CD4-positive, alpha-beta memory T cell (primary cell): ENCODE measurements around the gene TIGD4. TPM values are rescaled to one million over a fixed set of nuclear protein-coding genes. Genes with fewer than 3 reads are reported as not detected.
"Not testable (repeated sequence)": the region's sequence is repeated elsewhere in the genome, so short reads cannot be mapped to it uniquely, and the experiment has no call there.

Experiments
- CTCF ChIA-PET: fragments of 350-600 bp; sonication (Branson Sonifier 250); formaldehyde crosslinking; loops from one replicate; lab custom pipeline; 2021; ENCODE audit warnings: inconsistent platforms; ENCODE audit not compliant: partially characterized antibody; lab: Charles Lee
- POLR2A ChIA-PET: fragments of 350-600 bp; sonication (Branson Sonifier 250); formaldehyde crosslinking; loops from one replicate; lab custom pipeline; 2021; ENCODE audit not compliant: partially characterized antibody; lab: Charles Lee
- DNase-seq, 5 donors: peaks; one replicate each; pipeline versions ENCODE4 v3.0.0 to v3.0.0-alpha.2; 2020 to 2022; ENCODE audit warnings: mixed read lengths in 1 of 5
- H3K27ac ChIP-seq: one replicate; pipeline ENCODE4 v1.7.0; 2013; ENCODE audit warnings: low read depth, low read length
- H3K27me3 ChIP-seq: 2 replicates; pipeline ENCODE4 v1.7.0; 2013; ENCODE audit warnings: mild to moderate bottlenecking, low read length, moderate library complexity; ENCODE audit not compliant: insufficient read depth
- H3K36me3 ChIP-seq: 2 replicates; pipeline ENCODE4 v1.7.0; 2013; ENCODE audit warnings: mild to moderate bottlenecking, low read length, moderate library complexity; ENCODE audit not compliant: insufficient read depth
- H3K4me1 ChIP-seq: 2 replicates; pipeline ENCODE4 v1.7.0; 2013; ENCODE audit warnings: mild to moderate bottlenecking, low read length, moderate library complexity; ENCODE audit not compliant: insufficient read depth
- H3K4me3 ChIP-seq, 2 donors: one replicate each; pipeline ENCODE4 v1.7.0; 2013; ENCODE audit warnings: low read length in 2 of 2, mild to moderate bottlenecking in 1 of 2
- H3K9me3 ChIP-seq, 2 donors: one replicate each; pipeline ENCODE4 v1.7.0; 2013; ENCODE audit warnings: low read length in 2 of 2, control low read depth in 1 of 2; ENCODE audit not compliant: control insufficient read depth in 1 of 2
- H3K27ac Mint-ChIP-seq, 7 donors: one replicate each; pipeline ENCODE4 v1.8.0; 2020 to 2021; ENCODE audit warnings: mixed read lengths in 7 of 7, mild to moderate bottlenecking in 6 of 7, inconsistent platforms in 3 of 7, moderate library complexity in 3 of 7
- H3K27me3 Mint-ChIP-seq, 2 donors: one replicate each; pipeline ENCODE4 v1.8.0; 2020 to 2021; ENCODE audit warnings: mixed read lengths in 2 of 2
- H3K36me3 Mint-ChIP-seq, 2 donors: one replicate each; pipeline ENCODE4 v1.8.0; 2020 to 2021; ENCODE audit warnings: mixed read lengths in 2 of 2, inconsistent platforms in 1 of 2, mild to moderate bottlenecking in 1 of 2
- H3K4me1 Mint-ChIP-seq, 4 donors: one replicate each; pipeline ENCODE4 v1.8.0; 2020 to 2021; ENCODE audit warnings: mixed read lengths in 4 of 4, mild to moderate bottlenecking in 1 of 4
- H3K4me3 Mint-ChIP-seq, 8 donors: one replicate each; pipeline ENCODE4 v1.8.0; 2020 to 2021; ENCODE audit warnings: mixed read lengths in 8 of 8, mild to moderate bottlenecking in 7 of 8, moderate library complexity in 6 of 8, inconsistent platforms in 3 of 8
- H3K9me3 Mint-ChIP-seq, 8 donors: one replicate each; pipeline ENCODE4 v1.8.0; 2020 to 2021; ENCODE audit warnings: mixed read lengths in 8 of 8, mild to moderate bottlenecking in 5 of 8, inconsistent platforms in 3 of 8, moderate library complexity in 1 of 8
- intact Hi-C: fragments of 100-400 bp; cut with micrococcal nuclease; formaldehyde crosslinking; loops from one replicate; pipeline ENCODE4 v1.15.1; 2023
- polyA plus RNA-seq, 2 donors: library from polyadenylated mRNA; unstranded; fragments of 300-500 nt; fragmentation: Illumina TruSeq; gene quantifications; one replicate each; pipeline ENCODE4 v1.2.3, GENCODE V29; 2021
- total RNA-seq, 2 experiments: library from RNA; stranded (reverse); gene quantifications; one replicate each; pipeline ENCODE4 v1.2.3, GENCODE V29; 2021

The TIGD4 gene
- total and polyA plus RNA-seq, 4 experiments from 2014 or later = 0.12 to 0.17 TPM; not detected in 2

- H3K4me3 Mint-ChIP-seq = no peak overlapping the region
- no peaks in the 10 kb centered on the region for H3K9me3 ChIP-seq
- H3K27ac ChIP-seq = no peak overlapping the region
- H3K4me3 ChIP-seq = no peak overlapping the region
- intact Hi-C loops = no loop called here
- DNase-seq = no peak
- no peaks in the 10 kb centered on the region for H3K4me1 ChIP-seq
- H3K27me3 ChIP-seq = no peaks in the 10 kb centered on the region
- H3K9me3 Mint-ChIP-seq = no peaks in the 10 kb centered on the region
- no peaks in the 10 kb centered on the region for H3K36me3 ChIP-seq
- no peaks in the 10 kb centered on the region for H3K4me1 Mint-ChIP-seq
- ChIA-PET POLR2A (interaction anchor here (0.6 kb wide), 1 partner anchor 39 kb away, joined by 3 read pairs; no protein-coding TSS in a partner anchor), CTCF (no interaction called here)
- H3K27ac Mint-ChIP-seq = peak overlapping the region in 1 of 7 donors; percentile 46
- no peaks in the 10 kb centered on the region for H3K27me3 Mint-ChIP-seq
- H3K36me3 Mint-ChIP-seq = no peaks in the 10 kb centered on the region
Measured at GRCh38 chr4:152771741-152772533, 7.6 kb downstream of the TIGD4 start.

GRCh38 chr4:152765069-152765737, 14.3 kb downstream of the TIGD4 start:
- H3K36me3 ChIP-seq, H3K4me3 ChIP-seq, H3K27ac ChIP-seq, H3K9me3 Mint-ChIP-seq, H3K36me3 Mint-ChIP-seq, DNase-seq, H3K4me1 ChIP-seq, H3K27me3 Mint-ChIP-seq, H3K4me1 Mint-ChIP-seq, H3K4me3 Mint-ChIP-seq, CTCF ChIA-PET, intact Hi-C loops, POLR2A ChIA-PET, H3K27ac Mint-ChIP-seq, H3K27me3 ChIP-seq, H3K9me3 ChIP-seq: not testable (repeated sequence)

- peaks cover 3 to 4% of the 10 kb centered on the region in 2 donors for H3K27me3 Mint-ChIP-seq
- intact Hi-C loops = no loop called here
- no peak overlapping the region for H3K4me3 Mint-ChIP-seq
- ChIA-PET POLR2A (no interaction called here), CTCF (interaction anchor here (2.1 kb wide), 1 partner anchor 16 kb away, joined by 4 read pairs; the partner anchor contains the start of genes ARFIP1 and TIGD4)
- no peak overlapping the region for H3K27ac Mint-ChIP-seq
- Histone ChIP-seq H3K27ac (no peak overlapping the region), H3K27me3 (peaks cover 9% of the 10 kb centered on the region), H3K36me3 (no peaks in the 10 kb centered on the region), H3K9me3 (no peaks in the 10 kb centered on the region), H3K4me3 (no peak overlapping the region), H3K4me1 (no peaks in the 10 kb centered on the region)
- no peaks in the 10 kb centered on the region for H3K36me3 Mint-ChIP-seq
- no peak for DNase-seq
- H3K9me3 Mint-ChIP-seq = no peaks in the 10 kb centered on the region
- H3K4me1 Mint-ChIP-seq = no peaks in the 10 kb centered on the region
Measured at GRCh38 chr4:152763796-152764195, 15.7 kb downstream of the TIGD4 start.

- H3K27ac ChIP-seq = no peak overlapping the region
- H3K36me3 ChIP-seq = no peaks in the 10 kb centered on the region
- Mint-ChIP-seq H3K4me1 (no peaks in the 10 kb centered on the region), H3K27ac (no peak overlapping the region), H3K9me3 (peaks cover 0 to 3% (median 0%) of the 10 kb centered on the region in 8 donors), H3K4me3 (no peak overlapping the region), H3K27me3 (peaks cover 0 to 3% of the 10 kb centered on the region in 2 donors), H3K36me3 (no peaks in the 10 kb centered on the region)
- intact Hi-C loops = no loop called here
- ChIA-PET POLR2A (no interaction called here), CTCF (no interaction called here)
- no peaks in the 10 kb centered on the region for H3K9me3 ChIP-seq
- H3K27me3 ChIP-seq = no peaks in the 10 kb centered on the region
- DNase-seq = no peak
- H3K4me1 ChIP-seq = no peaks in the 10 kb centered on the region
- H3K4me3 ChIP-seq = no peak overlapping the region
Measured at GRCh38 chr4:152748619-152749018, 30.9 kb downstream of the TIGD4 start.

- peaks cover 0 to 2% of the 10 kb centered on the region in 2 donors for H3K27me3 Mint-ChIP-seq
- H3K4me1 Mint-ChIP-seq = no peaks in the 10 kb centered on the region
- no peaks in the 10 kb centered on the region for H3K4me1 ChIP-seq
- no peak overlapping the region for H3K27ac ChIP-seq
- intact Hi-C loops = no loop called here
- H3K9me3 Mint-ChIP-seq = peaks cover 0 to 3% (median 0%) of the 10 kb centered on the region in 8 donors
- H3K36me3 ChIP-seq = no peaks in the 10 kb centered on the region
- no peak for DNase-seq
- no peak overlapping the region for H3K27ac Mint-ChIP-seq
- H3K36me3 Mint-ChIP-seq = no peaks in the 10 kb centered on the region
- H3K27me3 ChIP-seq = no peaks in the 10 kb centered on the region
- CTCF ChIA-PET = no interaction called here
- H3K9me3 ChIP-seq = no peaks in the 10 kb centered on the region
- H3K4me3 ChIP-seq = no peak overlapping the region
- POLR2A ChIA-PET = no interaction called here
- no peak overlapping the region for H3K4me3 Mint-ChIP-seq
Measured at GRCh38 chr4:152747444-152747843, 32.1 kb downstream of the TIGD4 start.

- POLR2A ChIA-PET = no interaction called here
- H3K27me3 Mint-ChIP-seq = peaks cover 2 to 3% of the 10 kb centered on the region in 2 donors
- H3K4me3 Mint-ChIP-seq = no peak overlapping the region
- Histone ChIP-seq H3K9me3 (no peaks in the 10 kb centered on the region), H3K36me3 (no peaks in the 10 kb centered on the region), H3K4me1 (no peaks in the 10 kb centered on the region), H3K27ac (no peak overlapping the region), H3K27me3 (no peaks in the 10 kb centered on the region), H3K4me3 (no peak overlapping the region)
- no peak for DNase-seq
- H3K27ac Mint-ChIP-seq = peak overlapping the region in 1 of 7 donors; percentile 14
- H3K9me3 Mint-ChIP-seq = no peaks in the 10 kb centered on the region
- CTCF ChIA-PET = interaction anchor here (1.1 to 1.9 kb wide), 3 partner anchors 108 to 284 kb away, joined by 3 to 6 read pairs (median 5); no protein-coding TSS in a partner anchor
- H3K4me1 Mint-ChIP-seq = peaks cover 0 to 3% (median 0%) of the 10 kb centered on the region in 4 donors
- intact Hi-C loops = no loop called here
- H3K36me3 Mint-ChIP-seq = no peaks in the 10 kb centered on the region
Measured at GRCh38 chr4:152738827-152739226, 40.7 kb downstream of the TIGD4 start.

- no peak overlapping the region for H3K27ac Mint-ChIP-seq
- peaks cover 0 to 1% (median 0%) of the 10 kb centered on the region in 8 donors for H3K9me3 Mint-ChIP-seq
- intact Hi-C loops = loop anchor here (1.0 kb wide), 5 partner anchors 93 to 1619 kb away; no protein-coding TSS in a partner anchor
- no peaks in the 10 kb centered on the region for H3K36me3 ChIP-seq
- H3K36me3 Mint-ChIP-seq = no peaks in the 10 kb centered on the region
- ChIA-PET CTCF (interaction anchor here (0.6 to 5.5 kb wide), 17 partner anchors 13 to 387 kb away, joined by 3 to 71 read pairs (median 4); partner anchors contain the start of genes ARFIP1 and TIGD4), POLR2A (no interaction called here)
- H3K4me3 ChIP-seq = no peak overlapping the region
- no peak overlapping the region for H3K4me3 Mint-ChIP-seq
- H3K4me1 ChIP-seq = no peaks in the 10 kb centered on the region
- peaks cover 0 to 3% (median 0%) of the 10 kb centered on the region in 4 donors for H3K4me1 Mint-ChIP-seq
- H3K27me3 ChIP-seq = no peaks in the 10 kb centered on the region
- peaks cover 2 to 3% of the 10 kb centered on the region in 2 donors for H3K27me3 Mint-ChIP-seq
- H3K27ac ChIP-seq = no peak overlapping the region
- no peaks in the 10 kb centered on the region for H3K9me3 ChIP-seq
- no peak for DNase-seq
Measured at GRCh38 chr4:152735906-152736305, 43.6 kb downstream of the TIGD4 start.
